GM21619 (cell line): Measurements from ENCODE around the gene LONP1.
"Not testable (repeated sequence)": the region's sequence is repeated elsewhere in the genome, so short reads cannot be mapped to it uniquely, and the experiment has no call there.

Source experiments
- ATAC-seq: cut with Tn5 transposase; IDR thresholded peaks from one replicate; pipeline ENCODE4 v1.9.1; 2021; ENCODE audit not compliant: unreplicated experiment

Gene LONP1

GRCh38 chr19:5714816-5715215, 5.1 kb downstream of the LONP1 start:
- ATAC-seq, result no peak

GRCh38 chr19:5713228-5713627, 6.7 kb downstream of the LONP1 start:
- no peak for ATAC-seq

- no peak for ATAC-seq
Observed at GRCh38 chr19:5711713-5712161, 8.2 kb downstream of the LONP1 start.

GRCh38 chr19:5711025-5711424, 8.9 kb downstream of the LONP1 start:
- no peak for ATAC-seq

GRCh38 chr19:5707576-5708575, 12.1 kb downstream of the LONP1 start:
- ATAC-seq, result no peak

GRCh38 chr19:5706876-5707573, 12.9 kb downstream of the LONP1 start:
- ATAC-seq, result no peak

GRCh38 chr19:5705552-5705951, 14.4 kb downstream of the LONP1 start:
- no peak for ATAC-seq

GRCh38 chr19:5703819-5704818, 15.8 kb downstream of the LONP1 start:
- ATAC-seq, result no peak

GRCh38 chr19:5702053-5702410, 17.9 kb downstream of the LONP1 start:
- ATAC-seq, result not testable (repeated sequence)

GRCh38 chr19:5700455-5701092, 19.4 kb downstream of the LONP1 start:
- ATAC-seq, result no peak

- no peak for ATAC-seq
Observed at GRCh38 chr19:5698635-5699422, 21.1 kb downstream of the LONP1 start.

- ATAC-seq, result no peak
Observed at GRCh38 chr19:5697890-5698634, 21.9 kb downstream of the LONP1 start.

- no peak for ATAC-seq
Observed at GRCh38 chr19:5697022-5697889, 22.7 kb downstream of the LONP1 start.

- ATAC-seq, result no peak
Observed at GRCh38 chr19:5696196-5697021, 23.5 kb downstream of the LONP1 start.

- no peak for ATAC-seq
Observed at GRCh38 chr19:5695649-5696195, 24.2 kb downstream of the LONP1 start.

GRCh38 chr19:5694956-5695648, 24.8 kb downstream of the LONP1 start:
- no peak for ATAC-seq
